Measurements from ENCODE around the gene FMN2. TPM values are rescaled to one million over a fixed set of nuclear protein-coding genes. Genes with fewer than 3 reads are reported as not detected.

The FMN2 gene
- total RNA-seq, 2 experiments from 2014 or later = not detected

GRCh38 chr1:240094041-240094722, 2.5 kb downstream of the FMN2 start:
- ChIA-PET POLR2A (no interaction called here), CTCF (no interaction called here)

GRCh38 chr1:240096974-240097373, 5.3 kb downstream of the FMN2 start:
- ChIA-PET POLR2A (no interaction called here), CTCF (no interaction called here)

- CTCF ChIA-PET = no interaction called here
- POLR2A ChIA-PET = no interaction called here
These were observed 6.9 kb downstream of the FMN2 start for GRCh38 chr1:240098534-240098933.

- ChIA-PET CTCF (no interaction called here), POLR2A (no interaction called here)
These were observed 7.6 kb downstream of the FMN2 start for GRCh38 chr1:240099329-240099728.

- ChIA-PET POLR2A (no interaction called here), CTCF (no interaction called here)
These were observed 8.1 kb downstream of the FMN2 start for GRCh38 chr1:240099748-240100147.

GRCh38 chr1:240100371-240100934, 8.8 kb downstream of the FMN2 start:
- CTCF ChIA-PET = no interaction called here
- POLR2A ChIA-PET = no interaction called here

GRCh38 chr1:240101306-240101705, 9.6 kb downstream of the FMN2 start:
- ChIA-PET POLR2A (no interaction called here), CTCF (no interaction called here)

- ChIA-PET CTCF (no interaction called here), POLR2A (no interaction called here)
These were observed 10.1 kb downstream of the FMN2 start for GRCh38 chr1:240101737-240102136.

- CTCF ChIA-PET = no interaction called here
- POLR2A ChIA-PET = no interaction called here
These were observed 13.0 kb downstream of the FMN2 start for GRCh38 chr1:240104672-240105071.

GRCh38 chr1:240107058-240107684, 15.5 kb downstream of the FMN2 start:
- ChIA-PET CTCF (no interaction called here), POLR2A (no interaction called here)

GRCh38 chr1:240109130-240109529, 17.4 kb downstream of the FMN2 start:
- CTCF ChIA-PET = interaction anchor here (0.6 kb wide), 1 partner anchor 759 kb away, joined by 5 read pairs; no protein-coding TSS in a partner anchor
- POLR2A ChIA-PET = no interaction called here

GRCh38 chr1:240109920-240110636, 18.4 kb downstream of the FMN2 start:
- ChIA-PET POLR2A (no interaction called here), CTCF (interaction anchor here (0.6 kb wide), 1 partner anchor 760 kb away, joined by 5 read pairs; no protein-coding TSS in a partner anchor)

GRCh38 chr1:240111558-240111957, 19.9 kb downstream of the FMN2 start:
- POLR2A ChIA-PET = no interaction called here
- CTCF ChIA-PET = no interaction called here

GRCh38 chr1:240114222-240114621, 22.5 kb downstream of the FMN2 start:
- POLR2A ChIA-PET = no interaction called here
- CTCF ChIA-PET = interaction anchor here (0.7 kb wide), 1 partner anchor 74 kb away, joined by 4 read pairs; no protein-coding TSS in a partner anchor

GRCh38 chr1:240115831-240116230, 24.1 kb downstream of the FMN2 start:
- ChIA-PET CTCF (no interaction called here), POLR2A (no interaction called here)

- CTCF ChIA-PET = no interaction called here
- POLR2A ChIA-PET = no interaction called here
These were observed 25.4 kb downstream of the FMN2 start for GRCh38 chr1:240116831-240117769.

- ChIA-PET CTCF (no interaction called here), POLR2A (no interaction called here)
These were observed 26.2 kb downstream of the FMN2 start for GRCh38 chr1:240117930-240118329.

- ChIA-PET CTCF (no interaction called here), POLR2A (no interaction called here)
These were observed 31.2 kb downstream of the FMN2 start for GRCh38 chr1:240122639-240123613.

- ChIA-PET POLR2A (no interaction called here), CTCF (no interaction called here)
These were observed 35.1 kb downstream of the FMN2 start for GRCh38 chr1:240126821-240127220.
